Esophagus squamous epithelium (tissue), 4 donors: ENCODE data around the gene CATSPERZ.

Experiments
- CTCF ChIP-seq, 6 experiments: fragments of 450-650 bp in 4 of 6; fragments of 200-600 bp in 2 of 6; sonication (generic) in 2 of 6; IDR thresholded peaks; one replicate each; pipeline ENCODE4 v1.5.1; 2016 to 2019; ENCODE audit warnings: antibody characterized with exemption in 6 of 6, mild to moderate bottlenecking in 4 of 6, moderate library complexity in 4 of 6
- POLR2A ChIP-seq, 4 donors: fragments of 450-650 bp; IDR thresholded peaks; one replicate each; pipeline ENCODE4 v1.6.1; 2017; ENCODE audit warnings: antibody characterized with exemption in 4 of 4, mild to moderate bottlenecking in 4 of 4, moderate library complexity in 3 of 4

GRCh38 chr11:64306876-64307622 is 6.9 kb downstream of the CATSPERZ start:
- no peak for TF ChIP-seq CTCF (IDR thresholded peaks at IDR 0.05)
- no peak for TF ChIP-seq POLR2A (IDR thresholded peaks at IDR 0.05)
